GM19455 (cell line): ENCODE results near the gene CYP2W1.
A peak's percentile ranks its signal among the peaks of the same experiment; 100 is the strongest.

ENCODE experiments used
- ATAC-seq: cut with Tn5 transposase; IDR thresholded peaks from one replicate; pipeline ENCODE4 v1.9.1; 2021; ENCODE audit not compliant: unreplicated experiment

Gene CYP2W1

DNA sequence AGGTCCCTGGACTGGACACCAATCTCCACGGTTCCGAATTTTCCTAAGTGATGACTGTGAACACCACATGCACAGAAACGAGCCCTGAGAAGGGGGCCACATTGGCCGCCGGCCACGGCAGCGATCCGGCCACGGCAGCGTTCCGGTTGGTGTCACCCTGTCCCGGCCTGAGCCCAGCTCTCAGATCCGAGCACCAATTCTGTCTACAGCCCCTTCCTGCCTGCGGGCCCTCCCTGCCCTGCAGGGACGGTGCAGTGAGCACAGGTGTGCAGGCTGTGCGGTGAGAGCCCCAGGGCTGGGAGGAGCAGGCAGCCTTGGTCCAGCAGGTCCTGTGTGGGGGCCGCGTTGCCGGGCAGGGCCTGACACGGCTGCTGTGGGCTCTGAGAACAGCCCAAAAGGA lies 31.7 kb downstream of the CYP2W1 start:
- no peak for ATAC-seq

DNA sequence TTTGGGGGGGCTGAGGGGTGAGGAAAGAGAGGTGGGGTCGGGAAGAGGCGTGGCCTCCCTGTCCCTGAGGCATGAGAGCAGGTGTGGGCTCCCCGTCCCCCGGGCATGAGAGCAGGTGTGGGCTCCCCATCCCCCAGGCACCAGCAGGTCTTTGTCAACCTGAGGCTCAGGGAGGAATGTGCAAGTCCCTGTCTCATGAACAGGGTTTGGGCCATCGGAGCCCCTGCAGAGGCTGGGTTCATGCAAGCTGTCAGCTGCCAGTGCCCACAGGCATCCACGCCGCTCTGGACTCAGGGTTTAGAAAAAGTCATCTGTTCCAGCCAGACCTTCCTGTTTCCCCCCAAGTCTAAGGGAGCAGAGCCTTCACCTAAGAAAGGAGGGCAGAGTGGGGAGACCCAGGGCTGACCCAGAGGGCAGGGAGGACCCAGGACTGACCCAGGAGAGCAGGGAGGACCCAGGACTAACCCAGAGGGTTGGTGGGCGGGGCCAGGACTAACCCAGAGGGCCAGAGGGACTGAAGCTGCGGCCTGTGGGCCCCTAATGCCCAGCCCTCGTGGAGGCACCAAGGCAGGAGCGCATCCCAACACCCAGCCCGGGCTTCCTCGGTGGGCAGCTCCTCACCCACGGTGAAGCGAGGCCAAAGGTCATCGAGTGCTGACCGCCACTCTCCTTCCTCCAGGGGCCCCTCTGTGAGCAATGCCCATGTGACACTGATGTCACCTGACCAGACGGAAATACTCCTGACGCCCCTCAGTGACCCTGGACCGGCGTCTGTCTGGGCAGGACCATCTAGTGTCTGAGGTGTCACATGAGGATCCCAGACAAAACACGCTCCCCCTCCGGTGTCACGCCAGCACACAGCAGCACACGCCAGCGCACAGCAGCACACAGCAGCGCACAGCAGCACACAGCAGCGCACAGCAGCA lies 32.5 kb downstream of the CYP2W1 start:
- ATAC-seq = no peak

DNA sequence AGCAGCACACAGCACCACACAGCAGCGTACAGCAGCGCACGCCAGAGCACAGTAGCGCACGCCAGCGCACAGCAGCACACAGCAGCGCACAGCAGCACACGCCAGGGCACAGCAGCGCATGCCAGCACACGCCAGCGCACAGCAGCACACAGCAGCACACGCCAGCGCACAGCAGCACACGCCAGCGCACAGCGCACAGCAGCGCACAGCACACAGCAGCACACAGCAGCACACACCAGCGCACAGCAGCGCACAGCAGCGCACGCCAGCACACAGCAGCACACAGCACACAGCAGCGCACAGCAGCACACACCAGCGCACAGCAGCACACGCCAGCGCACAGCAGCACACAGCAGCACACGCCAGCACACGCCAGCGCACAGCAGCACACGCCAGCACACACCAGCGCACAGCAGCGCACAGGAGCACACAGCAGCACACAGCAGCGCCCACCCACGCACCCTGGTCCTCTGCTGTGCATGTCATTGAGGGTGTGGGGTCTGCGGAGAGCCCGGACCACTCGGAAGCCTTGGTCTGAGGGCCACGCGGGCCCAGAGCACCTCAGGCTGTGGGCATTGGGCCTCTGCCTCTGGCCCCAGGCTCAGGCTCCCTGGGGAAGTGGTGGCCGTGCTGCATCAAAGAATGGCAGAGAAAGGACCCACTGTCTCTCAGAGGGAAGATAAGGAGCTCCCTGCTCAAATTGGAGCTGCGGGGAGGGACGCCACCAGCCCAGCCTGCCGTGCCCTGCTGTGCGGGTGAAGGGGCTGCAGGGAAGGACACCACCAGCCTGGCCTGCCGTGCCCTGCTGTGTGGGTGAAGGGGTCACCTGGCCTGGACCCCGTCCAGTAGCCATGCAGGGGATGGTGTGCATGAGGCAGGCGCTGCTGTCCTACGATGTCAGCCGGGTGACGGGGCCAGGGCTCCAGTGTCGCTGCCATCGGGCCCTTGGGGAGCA lies 33.9 kb downstream of the CYP2W1 start:
- ATAC-seq = no peak

DNA sequence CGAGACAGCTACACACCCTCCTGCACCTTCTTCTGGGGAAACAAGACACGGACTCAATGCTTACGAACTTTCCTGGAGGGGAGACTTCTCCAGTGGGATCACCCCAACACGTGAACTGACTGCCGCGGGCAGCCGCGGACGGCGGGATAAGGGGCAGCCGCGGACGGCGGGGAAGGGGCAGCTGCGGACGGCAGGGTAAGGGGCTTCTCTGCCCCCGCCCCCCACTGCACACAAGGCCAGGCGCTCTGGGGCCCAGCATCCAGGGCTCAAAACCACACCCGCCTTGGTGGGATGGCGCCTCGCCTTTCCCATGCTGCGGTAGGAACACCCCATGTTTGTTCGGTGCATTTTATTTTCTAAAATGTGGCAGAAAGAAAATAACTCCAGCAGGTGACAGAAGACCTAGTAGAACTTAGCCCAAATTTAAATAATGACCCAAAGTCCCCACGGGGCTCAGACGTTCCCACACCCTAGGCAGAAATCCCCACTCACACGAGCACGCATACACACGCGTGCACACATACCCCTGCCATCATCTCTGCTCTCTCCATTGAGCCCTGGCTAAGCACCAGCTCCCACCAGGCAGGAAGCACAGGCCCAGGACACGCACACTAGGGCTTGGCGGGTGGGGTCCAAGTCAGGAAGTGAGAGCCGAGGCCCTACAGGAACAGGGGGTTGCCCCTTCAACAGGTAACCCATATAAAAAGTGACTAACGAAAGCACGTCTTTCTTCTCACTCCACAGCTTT lies 34.8 kb downstream of the CYP2W1 start:
- no peak for ATAC-seq

DNA sequence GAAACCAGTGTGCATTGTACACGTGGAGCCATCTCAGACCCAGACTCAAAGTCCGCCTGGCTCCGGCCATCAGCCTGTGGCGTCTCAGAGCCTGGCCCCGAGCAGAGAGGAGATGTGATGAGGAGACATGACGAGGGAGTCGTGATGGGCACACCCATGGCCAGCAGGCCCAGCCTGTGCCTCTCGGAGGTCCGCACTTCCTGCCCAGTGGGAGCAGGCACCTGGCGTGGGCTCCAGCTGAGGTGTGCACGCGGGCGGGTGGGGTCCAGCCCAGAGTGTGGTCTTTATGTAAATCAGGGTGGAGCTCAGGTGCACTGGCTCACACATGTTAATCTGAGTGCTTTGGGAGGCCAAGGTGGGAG lies 35.3 kb downstream of the CYP2W1 start:
- ATAC-seq = no peak

DNA sequence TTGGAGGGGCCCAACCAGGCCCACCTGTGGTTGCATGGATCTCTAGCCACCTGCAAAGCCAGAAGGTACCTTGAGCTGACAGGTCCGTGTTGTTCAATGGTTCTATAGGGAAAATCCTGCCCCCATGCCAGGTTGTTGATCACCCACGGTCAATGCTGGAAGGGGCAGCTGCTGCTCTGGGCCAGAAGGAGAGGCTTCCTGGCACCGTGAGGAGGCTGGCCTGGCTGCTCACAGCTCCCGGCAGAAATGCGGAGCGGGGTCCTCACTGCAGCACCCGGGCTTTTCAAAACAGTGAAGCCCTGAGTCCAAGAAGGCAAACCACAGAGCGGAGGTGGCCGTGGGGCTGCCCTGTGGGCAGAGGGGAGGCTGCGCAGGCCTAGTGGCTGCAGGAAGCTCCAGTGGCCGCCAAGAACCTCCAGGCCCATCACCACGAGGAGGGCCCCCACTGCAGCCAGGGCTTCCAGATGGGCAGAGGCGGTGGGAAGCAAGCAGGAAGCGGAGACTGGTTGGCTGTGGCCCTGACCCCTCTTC lies 36.3 kb downstream of the CYP2W1 start:
- ATAC-seq = no peak

DNA sequence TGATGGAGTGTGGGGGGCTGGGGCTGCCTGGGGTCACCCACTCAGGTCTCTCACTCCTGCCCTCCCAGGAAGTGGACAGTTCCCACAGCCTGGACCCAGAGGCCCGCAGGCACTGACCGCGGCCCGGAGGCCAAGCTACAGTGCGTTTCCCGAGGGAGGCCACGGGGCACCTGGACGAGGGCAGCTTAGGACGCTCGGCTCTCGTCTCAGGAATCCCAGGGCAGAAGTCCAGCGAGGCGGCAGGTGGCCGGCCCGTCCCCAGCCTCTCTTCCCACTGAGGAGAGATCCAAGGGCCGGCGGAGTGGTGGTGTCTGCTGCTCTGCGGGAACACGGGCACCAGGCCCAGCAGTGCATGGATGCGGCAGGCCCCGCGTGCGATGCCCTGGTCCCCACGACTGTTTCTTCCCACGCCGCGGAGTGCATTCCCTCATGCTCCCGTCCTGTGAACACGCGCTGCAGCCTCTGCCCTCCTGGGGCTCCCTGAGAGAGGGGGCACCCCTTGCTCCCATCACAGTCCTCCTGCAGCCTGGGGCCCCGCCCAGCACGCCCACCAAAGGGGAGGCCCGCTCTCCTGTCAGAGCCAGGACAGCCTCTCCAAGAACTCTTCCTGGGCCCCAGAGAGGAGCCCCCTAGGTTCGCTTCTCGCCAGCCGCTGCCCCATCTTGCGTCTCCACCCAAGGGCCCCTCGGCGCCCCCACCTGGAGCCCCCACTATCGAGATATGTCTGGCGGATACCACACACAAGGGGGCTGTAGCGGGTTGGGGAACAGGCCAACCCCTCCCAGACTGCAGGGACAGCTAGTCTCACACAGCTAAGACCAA lies 37.0 kb downstream of the CYP2W1 start:
- ATAC-seq = no peak

DNA sequence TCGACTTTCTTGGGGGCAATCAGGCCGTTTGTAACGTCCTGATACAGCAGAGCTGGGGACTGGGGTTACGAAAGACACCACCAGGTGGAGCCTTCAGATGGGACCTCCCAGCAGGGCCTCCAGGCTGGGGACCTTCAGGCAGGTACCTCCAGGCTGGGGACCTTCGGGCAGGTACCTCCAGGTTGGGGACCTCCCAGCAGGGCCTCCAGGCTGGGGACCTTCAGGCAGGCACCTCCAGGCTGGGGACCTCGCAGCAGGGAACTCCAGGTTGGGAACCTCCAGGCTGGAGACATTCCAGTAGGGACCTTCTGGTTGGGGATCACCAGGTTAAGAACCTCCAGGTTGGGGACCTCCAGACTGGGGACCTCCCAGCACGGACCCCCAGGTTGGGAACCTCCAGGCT lies 37.9 kb downstream of the CYP2W1 start:
- no peak for ATAC-seq

DNA sequence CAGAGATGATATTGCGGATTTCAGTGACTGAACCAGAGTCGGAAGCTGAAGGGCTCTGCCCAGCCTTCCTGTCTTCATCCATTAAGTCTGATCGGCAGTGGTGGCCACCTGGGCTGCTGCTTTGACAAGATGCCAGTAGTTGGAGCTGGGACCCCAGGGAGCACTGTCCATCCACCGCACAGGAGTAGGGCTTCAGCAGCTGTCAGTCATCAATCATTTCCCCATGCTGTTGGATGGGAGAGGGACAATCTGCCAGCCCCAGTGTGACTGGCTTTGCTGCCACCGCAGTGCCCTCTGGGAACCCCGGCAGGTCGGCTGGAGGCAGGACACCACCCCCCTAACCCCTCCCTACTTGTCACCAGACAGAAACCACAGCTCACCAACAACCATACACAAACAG lies 38.4 kb downstream of the CYP2W1 start:
- ATAC-seq = no peak

DNA sequence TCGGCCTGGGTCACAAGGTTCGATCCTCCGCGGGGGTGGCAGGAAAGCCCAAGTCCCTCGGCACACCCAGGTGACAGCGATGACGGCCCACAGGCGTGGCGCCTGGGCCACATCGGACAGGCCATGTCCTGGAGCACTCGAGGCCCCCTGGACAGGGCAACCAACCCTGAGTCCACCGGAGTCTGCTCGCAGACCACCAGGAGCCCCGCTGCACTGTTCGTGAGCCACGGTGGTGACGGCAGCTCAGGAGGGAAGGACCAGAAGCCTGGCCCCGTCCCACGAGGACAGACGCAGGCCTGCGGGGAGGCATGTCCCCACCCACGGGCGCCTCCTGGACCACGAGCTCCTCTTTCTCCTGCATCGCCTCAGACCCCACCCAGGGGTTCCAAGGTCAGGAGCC lies 39.0 kb downstream of the CYP2W1 start:
- ATAC-seq = no peak

DNA sequence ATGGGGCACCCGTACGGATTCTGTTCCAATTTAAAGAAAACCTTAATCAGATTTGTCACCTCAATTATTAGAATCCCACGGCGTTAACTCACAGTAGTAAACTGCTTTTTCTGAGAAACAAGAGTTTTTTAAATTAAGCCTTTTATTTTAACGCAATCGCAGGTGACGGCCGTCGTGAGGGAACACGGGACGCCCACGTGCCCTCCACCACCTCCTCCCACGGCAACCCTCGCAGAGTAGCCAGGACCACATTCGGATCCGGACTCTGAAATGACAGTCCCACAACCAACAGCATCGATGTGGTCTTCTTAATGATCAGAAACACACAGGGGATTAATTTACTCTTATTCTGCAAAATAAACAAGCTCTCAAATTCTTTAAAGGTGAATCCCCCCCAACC lies 39.4 kb downstream of the CYP2W1 start:
- ATAC-seq = no peak

DNA sequence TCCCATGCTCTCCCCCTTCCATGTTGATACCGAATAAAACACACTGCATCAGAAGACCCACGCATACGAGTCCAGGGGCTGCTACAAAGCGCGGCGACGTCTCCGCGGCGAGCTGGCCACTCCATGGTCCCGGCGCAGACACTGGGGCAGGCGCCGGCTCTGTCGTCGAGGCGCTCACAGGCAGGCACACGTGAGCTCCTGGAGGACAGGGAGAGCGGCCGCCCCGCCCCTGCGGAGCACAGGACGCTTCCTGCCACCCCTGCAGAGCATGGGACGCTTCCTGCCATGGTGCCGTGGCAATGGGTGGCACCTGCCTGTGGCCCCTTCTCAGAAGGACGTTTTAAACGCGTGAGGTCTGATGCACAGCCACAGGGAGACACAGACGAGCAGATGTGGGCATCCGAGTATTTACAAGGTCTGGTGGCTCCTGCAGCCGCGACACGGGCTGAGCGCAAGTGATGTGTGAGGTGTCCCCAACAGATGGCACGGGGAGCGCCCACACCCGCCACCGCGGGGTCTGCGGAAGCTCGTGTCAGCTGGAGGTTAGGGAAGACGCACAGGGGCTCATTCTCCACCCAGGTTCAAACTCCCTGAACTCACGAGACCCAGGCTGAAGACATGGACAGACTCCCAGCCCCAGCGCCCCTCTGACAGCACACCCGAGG lies 40.0 kb downstream of the CYP2W1 start:
- no peak for ATAC-seq

DNA sequence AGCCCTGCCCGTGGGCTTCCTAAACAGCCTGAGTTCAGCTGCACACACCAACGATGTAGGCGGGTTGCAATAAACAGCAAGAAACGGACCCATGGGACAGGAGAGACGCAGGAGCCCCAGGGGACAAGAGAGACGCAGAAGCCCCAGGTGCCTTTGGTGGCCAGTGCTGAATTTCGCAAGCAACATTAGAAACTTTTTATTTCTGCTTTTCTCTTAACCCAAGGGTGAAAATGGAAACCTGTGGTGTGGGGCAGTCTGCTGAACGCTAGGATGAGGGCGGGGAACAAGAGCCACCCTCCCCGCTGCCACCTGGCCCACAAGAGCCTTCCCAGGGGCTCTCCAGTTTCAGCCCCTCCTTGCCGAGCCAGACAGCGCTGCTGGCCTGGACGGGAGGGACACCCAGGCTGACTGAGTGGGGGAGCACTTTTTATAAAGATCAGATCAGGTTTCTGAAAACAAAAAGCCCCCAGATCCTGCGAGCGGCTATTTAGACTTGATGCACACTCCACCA lies 41.4 kb downstream of the CYP2W1 start:
- peak; percentile 51 for ATAC-seq

DNA sequence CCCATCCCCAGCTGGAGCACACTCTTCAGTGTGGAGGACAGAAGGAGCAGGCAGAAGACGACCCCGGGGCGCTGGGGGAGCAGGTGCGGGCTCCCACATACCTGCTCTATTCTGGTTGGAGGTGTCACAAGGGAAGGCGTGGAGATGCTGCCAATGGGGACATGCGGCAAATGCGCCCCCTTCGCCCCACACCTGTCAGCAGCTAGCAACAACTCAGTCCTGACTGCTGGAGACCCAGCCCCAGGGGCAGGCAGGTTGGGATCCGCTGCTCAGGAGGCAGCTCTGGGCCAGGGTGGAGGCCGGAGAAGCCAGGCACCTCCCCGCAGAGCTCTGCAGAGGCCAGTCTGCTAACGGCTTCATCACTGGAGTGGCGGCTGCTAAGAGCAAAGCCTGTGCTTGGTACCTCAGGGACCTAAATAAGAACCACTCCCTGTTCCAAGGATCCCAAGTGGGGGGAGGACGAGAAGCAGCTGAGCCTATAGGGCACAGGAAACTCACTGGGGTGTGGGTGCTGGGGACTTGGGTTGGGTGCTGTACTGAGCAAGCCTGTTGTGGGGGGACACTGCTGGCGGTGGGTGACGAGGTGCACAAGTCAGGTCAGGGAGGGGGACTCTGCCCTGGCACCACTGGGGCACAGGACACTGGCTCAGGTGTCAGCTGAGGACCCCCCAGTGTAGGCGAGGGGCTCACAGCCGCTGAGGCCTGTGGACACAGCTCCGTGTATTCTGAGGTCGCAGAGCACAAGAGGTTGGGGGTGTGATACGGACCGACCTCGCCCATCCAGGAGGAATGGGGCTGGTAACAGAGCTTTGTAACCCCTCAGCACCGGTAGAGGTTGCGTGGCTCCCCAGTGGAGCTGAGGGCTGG lies 42.1 kb downstream of the CYP2W1 start:
- no peak for ATAC-seq

DNA sequence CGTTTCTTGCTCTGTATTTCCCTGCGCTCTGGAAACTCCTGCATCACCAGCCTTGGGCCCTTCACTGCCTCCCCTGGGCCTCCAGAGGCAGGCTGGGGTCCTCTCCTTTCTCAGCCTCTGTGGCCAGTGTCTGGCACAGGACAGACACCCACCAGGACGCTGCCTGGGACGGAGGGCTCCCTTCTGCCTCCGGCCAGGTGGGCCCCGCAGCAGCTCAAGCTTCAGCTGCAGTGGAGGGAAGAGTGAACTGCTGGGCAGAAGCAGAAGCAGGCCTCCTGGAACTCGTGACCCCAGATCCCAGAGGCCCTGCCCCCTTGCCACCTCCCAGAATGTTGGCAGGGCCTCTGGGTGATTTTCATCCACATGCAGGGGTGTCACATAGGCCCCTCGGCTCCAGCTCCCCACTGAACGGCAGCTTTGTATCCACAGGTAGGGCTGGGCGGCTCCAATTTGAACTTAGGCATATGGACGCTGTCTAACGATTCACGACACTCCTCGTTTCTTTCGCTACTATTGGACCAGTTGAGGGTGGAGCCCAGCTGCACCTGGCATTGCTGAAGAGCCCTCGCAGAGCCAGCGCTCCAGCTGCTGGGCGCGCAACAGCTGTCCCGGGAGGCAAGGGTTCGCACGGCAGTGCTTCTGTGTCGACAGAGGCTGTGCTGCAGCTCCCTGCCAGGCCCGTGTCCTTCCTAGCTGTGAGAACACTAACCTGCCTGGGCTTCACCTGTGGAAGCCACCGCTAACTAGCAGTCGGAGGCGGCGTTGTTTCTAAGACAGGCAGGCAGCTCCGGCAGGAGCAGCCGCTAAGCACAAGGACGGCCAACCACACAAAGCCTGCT lies 43.0 kb downstream of the CYP2W1 start:
- no peak for ATAC-seq

DNA sequence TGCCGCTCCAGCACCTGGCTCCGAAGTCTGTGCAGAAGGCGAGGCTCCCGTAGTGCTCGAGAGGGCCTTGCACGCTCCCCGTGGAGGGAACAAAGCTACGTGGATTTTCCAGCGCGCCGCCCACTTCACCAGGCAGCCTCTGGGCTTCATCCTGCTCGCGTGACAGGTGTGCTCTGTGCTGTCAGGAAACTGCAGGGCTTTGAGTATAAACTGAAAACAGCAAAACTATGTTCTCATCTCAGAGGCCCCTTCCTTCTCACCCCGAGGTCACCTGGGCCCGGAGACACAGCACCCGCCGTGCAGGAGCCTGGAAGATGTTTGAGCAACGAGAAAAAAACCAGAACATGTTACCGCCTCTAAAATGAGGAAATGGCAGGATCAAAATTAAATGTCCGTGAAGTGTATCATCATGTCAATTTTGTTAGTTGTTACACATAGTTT lies 43.8 kb downstream of the CYP2W1 start:
- no peak for ATAC-seq

DNA sequence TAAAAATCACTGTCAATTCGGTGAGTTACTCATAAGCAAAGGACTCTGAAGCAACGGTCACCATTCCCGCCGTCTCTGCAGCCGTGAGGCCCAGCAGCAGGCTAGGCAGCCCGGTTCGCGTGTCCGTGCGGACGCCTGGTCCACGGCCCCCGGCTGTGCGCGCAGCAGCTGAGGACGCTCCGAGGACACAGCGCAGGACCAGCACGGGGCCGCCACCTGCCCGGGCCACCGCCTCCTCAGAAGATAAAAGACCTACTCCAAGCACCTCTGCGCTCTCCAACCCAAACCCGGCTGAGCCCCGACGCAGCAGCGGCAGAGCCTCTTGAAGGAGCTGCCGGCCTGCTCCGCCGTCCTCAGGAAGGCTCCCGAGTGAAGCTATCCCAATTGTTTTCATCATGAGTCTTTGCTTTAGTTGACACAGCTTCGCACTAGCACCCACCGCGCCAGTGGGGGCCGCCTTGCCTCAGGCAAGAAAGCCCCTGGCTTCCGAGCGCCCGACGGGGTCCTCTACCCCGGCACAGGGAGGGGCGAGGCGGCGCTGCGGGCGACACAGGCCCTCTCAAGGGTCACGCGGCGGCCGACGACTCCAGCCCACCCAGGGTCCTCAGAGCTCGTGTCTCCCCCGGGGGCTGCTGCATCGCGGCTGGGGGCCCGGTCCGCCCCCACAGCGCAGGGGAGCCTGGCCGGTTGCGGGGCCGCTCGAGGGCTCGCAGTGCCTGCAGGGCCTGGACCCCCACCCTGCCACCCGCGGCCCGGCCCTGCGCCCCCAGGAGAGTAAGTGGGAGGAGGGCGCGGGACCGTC lies 44.5 kb downstream of the CYP2W1 start:
- ATAC-seq = peak; percentile 4
